Stomach (tissue), 4 donors: ENCODE results near the gene DDI2.

Experiments
- CTCF ChIP-seq, 7 experiments: fragments of 450-650 bp in 4 of 7; fragments of 200-600 bp in 3 of 7; sonication (generic) in 3 of 7; IDR thresholded peaks; one replicate each; pipeline ENCODE4 v1.5.1; 2016 to 2019; ENCODE audit warnings: antibody characterized with exemption in 7 of 7, control low read depth in 2 of 7, mild to moderate bottlenecking in 1 of 7
- POLR2A ChIP-seq, 4 donors: fragments of 450-650 bp; IDR thresholded peaks; one replicate each; pipeline ENCODE4 v1.6.1; 2016; ENCODE audit warnings: antibody characterized with exemption in 4 of 4, control low read depth in 2 of 4, mild to moderate bottlenecking in 1 of 4, moderate library complexity in 1 of 4
- POLR2AphosphoS5 ChIP-seq, 3 donors: sonication (generic); formaldehyde crosslinking; IDR thresholded peaks; one replicate each; pipeline ENCODE4 v1.6.1; 2016; ENCODE audit warnings: antibody characterized with exemption in 3 of 3

- TF ChIP-seq CTCF (IDR thresholded peaks at IDR 0.05) (no peak), POLR2AphosphoS5 (IDR thresholded peaks at IDR 0.05) (no peak), POLR2A (IDR thresholded peaks at IDR 0.05) (no peak)
Observed at GRCh38 chr1:15685820-15686219, 68.6 kb downstream of the DDI2 start.
